Retinal pigment epithelial cell (primary cell): ENCODE measurements around the gene DERA.

Experiments used
- DNase-seq: peaks from one replicate; pipeline ENCODE4 v3.0.0-alpha.2; 2010; ENCODE audit warnings: low read depth
- H3K4me3 ChIP-seq: 2 replicates; pipeline ENCODE4 v1.5.1; 2011; ENCODE audit warnings: mild to moderate bottlenecking, low read length, control low read depth, moderate library complexity
- CTCF ChIP-seq: conservative IDR thresholded peaks from 2 replicates; pipeline ENCODE4 v1.5.1; 2011; ENCODE audit warnings: low read depth, low read length, control low read depth, inconsistent platforms

Gene DERA

GRCh38 chr12:16086462-16086861 is 175.3 kb downstream of the DERA start:
- no peak for TF ChIP-seq CTCF

DNA sequence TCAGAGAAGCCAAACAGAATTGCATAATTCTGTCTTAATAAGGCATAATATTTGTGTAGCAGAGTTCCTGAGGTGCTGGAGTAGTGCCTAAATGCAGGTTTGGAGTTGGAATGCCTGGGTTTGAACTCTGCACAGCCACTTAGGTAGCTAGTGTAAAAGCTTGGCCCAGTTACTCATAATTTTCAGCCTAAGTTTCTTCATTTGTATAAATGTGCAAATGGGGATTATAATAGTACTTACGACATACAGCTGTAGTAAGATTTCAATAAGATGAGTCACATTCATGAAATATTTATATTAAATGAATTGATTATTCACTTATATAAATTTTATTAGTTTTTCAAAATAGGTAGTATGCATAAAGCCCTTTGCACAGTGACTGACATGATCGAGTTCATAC is 175.8 kb downstream of the DERA start:
- TF ChIP-seq CTCF, result no peak
- DNase-seq, result no peak

More at GRCh38 chr12:16086462-16086861, 175.3 kb downstream of the DERA start:
- DNase-seq, result no peak
- no peak overlapping the region for H3K4me3 ChIP-seq

More for the DNA sequence above, 175.8 kb downstream of the DERA start:
- H3K4me3 ChIP-seq, result no peak overlapping the region
